ENCODE data around the gene EPB41L1.

EPB41L1 gene

DNA sequence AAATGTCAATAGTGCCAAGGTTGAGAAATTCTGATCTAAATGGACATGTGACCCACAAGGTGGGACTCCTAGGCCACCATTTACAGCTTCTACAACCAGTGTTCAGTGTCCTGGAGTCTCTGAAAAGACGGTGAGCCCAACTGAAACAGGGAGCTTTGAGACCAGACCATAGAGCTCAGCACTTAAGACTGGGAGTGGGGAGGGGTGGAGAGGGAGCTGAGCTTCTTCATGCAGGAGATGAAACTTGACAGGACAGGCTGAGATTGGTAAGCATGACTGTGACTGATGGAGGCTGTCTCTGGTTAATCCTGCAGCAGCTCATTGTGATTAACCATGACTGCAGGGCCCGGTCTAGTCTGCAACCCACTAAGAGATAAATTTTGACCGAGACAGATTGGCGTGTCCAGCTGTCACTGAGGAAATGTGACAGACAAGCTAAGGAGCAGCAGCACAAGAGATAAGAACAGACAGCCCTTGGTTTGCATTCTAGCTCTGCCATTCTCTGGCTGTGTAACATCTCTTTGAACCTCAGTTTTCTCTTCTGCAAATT is 80.3 kb downstream of the EPB41L1 start:
- DNase-seq: no peak

GRCh38 chr20:36235892-36236785 is 81.6 kb downstream of the EPB41L1 start, which contains the start of gene AAR2:
TSS of gene AAR2 (plus strand) at chr20:36236478. CDS start at chr20:36239869, 3,391 bp downstream.
- peak; percentile 59 for DNase-seq

GRCh38 chr20:36236786-36237121 is 82.2 kb downstream of the EPB41L1 start:
- no peak for DNase-seq

DNA sequence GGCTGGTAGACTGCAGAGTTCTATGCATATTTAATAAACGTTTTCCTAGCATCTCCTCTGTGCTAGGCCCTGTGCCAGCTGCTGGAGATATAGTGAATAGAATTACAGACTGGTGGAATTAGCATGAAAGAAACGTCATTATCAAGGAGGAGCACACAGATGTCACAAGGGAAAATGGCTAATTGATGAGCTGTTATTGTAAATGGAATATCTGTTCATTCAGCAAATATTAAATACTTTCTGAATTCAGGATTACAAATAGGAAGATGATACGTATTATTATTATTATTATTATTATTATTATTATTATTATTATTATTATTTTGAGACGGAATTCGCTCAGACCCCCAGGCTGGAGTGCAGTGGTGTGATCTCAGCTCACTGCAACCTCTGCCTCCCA is 82.9 kb downstream of the EPB41L1 start:
- no peak for DNase-seq

DNA sequence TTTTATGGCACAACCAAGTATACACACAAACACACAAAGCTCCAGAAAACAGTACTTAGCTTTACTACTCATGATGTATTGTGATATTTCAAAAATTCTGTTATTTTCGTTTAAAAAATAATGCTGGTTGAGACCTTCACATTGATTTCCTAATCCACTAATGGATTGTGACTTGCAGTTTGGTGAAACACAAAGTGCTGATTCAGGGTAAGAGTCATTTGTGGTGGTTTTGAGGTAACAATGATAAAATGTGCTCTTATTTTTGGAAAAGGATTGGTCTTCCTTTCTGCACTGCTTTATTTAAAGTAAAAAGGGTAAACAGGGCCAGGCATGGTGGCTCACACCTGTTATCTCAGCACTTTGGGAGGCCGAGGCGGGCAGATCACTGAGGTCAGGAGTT is 83.6 kb downstream of the EPB41L1 start:
- DNase-seq: no peak

- DNase-seq: no peak
Observed at GRCh38 chr20:36238760-36239159, 84.2 kb downstream of the EPB41L1 start.

GRCh38 chr20:36240076-36240475 is 85.5 kb downstream of the EPB41L1 start:
- DNase-seq: no peak

DNA sequence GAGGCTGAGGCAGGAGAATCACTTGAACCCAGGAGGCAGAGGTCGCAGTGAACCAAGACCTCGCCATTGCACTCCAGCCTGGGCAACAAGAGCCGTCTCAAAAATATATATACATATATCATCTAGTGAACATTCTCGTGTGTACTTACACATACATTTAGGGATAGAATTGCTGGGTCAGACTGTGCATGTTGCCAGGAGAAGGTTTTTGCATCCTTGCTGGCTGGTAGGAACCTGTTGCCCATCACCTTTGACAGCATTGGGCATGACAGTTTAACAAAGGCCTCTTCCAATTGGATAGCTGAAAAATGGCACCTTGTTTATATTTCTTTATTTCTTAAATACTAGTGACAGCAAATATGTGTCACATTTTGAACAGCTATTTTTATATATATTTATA is 87.1 kb downstream of the EPB41L1 start:
- no peak for DNase-seq

- no peak for DNase-seq
Observed at GRCh38 chr20:36243726-36244125, 89.2 kb downstream of the EPB41L1 start.

DNA sequence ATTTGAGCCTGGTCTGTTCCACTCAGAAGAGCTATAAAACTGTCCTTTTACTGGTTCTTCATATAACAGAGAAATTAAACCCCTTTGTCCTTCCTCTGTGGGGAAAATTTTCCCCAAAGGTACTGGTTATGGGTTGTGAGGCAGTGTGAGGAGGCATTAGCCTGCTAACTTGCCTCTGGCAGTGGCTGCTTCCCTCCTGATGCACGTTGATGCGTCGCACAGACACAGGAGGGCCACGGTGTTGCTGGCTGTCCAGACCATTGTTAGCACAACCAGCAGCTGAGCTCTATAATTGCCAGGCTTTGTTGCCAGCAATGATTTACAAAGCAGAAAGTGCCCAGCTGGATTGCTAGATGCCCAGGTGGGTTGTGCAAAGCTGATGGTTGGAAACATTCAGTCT is 91.9 kb downstream of the EPB41L1 start:
- DNase-seq: no peak

- DNase-seq: no peak
Observed at GRCh38 chr20:36248836-36249235, 94.3 kb downstream of the EPB41L1 start.

DNA sequence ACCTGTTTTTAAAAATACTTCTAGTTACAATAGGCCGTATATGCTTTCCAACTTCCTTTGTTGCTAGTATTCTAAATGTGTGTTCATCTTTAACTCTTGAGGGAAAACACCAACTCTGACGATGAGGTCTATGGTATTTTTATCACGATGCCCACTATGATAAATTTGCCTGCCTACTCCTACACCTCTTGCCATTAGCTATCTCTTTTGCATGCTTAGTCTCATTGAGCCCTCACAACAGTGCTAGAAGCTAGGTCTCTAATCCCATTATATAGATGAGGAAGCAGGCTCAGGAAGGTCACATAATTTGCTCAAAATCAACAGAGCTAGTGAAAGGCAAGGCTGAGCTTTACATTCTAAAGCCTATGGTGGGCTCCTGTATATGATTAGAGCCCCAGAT is 94.9 kb downstream of the EPB41L1 start:
- no peak for DNase-seq

DNA sequence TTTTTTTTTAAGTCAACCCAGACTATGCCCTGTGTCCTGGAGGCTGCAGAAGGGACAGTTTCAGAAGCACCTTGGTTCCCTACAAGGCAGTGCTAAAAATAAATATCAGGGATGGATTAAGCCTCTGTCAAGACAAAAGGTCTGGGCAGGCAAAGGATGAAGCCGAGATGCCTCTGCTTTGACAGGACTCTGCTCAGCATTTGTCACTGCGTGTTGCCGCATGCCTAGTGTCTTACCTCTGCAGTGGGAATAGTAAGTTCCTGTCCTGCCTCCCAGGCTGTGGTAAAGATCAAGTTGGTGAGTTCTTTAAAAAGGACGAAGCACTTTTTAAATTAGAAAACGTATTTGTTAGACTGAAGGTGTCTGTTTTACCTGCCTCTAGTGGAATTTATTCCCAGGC is 96.9 kb downstream of the EPB41L1 start:
- no peak for DNase-seq

DNA sequence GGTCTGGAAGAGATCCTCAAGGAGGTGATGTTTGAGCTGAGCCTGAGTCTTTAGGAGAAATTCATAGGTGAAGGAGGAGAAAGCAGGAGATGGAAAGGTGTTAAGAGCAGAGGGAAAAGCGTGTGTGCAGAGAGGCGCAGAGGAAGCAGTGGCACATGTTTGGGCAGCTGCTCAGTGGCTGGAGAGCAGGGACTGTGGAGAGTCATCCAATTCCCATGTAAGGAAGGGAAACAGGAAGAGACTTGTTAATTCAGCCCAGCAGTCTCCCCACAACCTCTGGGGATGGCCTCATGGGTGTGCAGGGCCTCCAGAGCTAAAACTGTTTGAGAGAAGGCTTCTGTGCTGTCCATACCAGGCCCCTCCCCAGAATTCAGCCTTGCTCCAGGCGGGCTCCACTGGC is 98.0 kb downstream of the EPB41L1 start:
- DNase-seq: no peak

DNA sequence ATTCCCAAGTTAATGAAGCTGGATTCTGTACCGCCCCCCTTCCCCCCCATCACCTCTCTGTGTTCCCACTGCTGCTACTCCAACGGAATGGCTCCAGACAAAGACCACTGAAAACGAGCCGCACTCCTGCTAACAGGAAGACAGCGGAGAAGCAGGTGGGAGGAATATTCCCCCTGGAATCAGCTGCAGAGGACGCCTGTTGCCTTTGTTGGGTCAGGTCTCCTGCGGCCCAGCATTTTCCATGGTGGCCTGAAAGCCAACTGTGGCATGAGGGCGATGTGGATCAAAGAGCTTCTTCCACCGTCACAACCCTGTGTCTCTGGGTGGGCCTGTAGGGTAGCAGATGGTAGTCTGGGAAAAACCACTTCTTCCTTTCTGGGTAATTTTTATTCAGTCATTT is 98.5 kb downstream of the EPB41L1 start:
- DNase-seq: no peak

DNA sequence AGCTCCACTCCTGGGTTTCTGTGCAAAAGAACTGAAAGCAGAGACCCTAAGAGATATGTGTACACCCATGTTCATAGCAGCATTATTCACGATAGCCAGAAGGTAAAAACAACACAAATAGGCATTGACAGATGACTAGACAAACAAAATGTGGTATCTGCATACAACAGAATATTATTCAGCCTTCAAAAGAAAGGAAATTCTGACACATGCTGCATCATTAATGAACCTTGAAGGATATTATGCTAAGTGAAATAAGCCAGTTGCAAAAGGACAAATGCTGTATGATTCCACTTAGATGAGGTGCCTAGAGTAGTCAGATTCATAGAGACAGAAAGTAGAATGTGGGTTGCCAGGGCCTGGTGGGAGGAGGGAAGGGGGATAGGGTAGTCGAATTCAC is 99.5 kb downstream of the EPB41L1 start:
- DNase-seq: no peak

DNA sequence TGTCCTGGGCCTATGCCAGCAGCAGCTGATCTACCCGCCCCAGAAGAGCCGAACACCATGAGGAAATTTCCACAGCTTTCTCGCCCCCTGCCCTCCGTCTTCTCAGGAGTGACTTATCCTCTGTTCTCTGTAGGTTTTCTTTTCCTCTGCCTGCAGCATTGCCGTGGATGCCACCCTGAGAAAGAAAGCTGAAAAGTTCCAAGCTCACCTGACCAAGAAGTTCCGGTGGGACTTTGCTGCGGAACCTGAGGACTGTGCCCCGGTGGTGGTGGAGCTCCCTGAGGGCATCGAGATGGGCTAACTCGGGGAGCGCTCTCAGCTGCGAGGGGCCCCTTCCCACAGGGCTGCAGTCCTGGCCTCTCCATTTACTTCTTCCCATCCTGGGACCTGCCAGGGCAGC is 100.9 kb downstream of the EPB41L1 start:
- no peak for DNase-seq

DNA sequence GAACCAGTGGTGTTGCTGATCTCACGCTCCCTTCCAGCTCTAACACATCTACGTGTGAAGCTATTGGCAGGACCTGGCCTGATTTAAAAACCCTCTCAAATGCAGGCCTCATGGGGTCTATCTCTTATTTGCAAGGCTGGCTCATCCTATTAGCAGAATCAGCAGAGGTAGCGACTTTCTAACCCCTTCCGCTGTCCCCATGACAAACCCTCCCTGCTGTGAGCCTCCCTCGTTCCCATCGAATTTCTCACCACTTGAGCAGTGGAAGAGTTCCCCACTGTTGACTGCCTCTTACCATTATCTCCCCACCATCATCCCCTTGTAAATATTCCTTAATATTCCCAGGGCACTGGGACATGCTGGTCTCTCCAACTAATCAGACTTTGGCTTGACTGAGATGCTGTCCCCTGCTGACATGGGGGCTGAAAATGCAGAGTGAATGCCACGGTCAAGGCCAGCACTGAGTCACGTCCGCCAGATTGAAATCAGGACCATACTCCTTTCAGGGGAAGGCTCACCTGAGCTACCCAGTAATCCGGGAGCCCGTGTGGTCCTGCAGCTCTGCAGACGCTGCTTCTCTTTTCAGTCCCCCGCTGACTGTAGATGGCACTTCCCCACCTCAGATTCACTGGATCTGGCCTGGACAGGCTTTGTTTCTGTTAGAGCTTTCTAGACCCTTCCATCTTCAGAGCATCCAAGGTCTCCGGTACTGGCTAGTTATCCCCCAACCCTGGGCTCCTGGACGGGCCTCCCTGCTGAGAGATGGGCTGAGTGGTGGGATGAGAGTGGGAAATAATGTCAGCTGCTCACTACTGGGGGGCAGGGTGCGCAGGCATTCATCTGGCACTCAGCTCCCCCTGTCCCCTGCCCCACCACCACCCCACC is 104.9 kb downstream of the EPB41L1 start:
- DNase-seq: no peak

- DNase-seq: no peak
Observed at GRCh38 chr20:36260316-36260715, 105.8 kb downstream of the EPB41L1 start.

DNA sequence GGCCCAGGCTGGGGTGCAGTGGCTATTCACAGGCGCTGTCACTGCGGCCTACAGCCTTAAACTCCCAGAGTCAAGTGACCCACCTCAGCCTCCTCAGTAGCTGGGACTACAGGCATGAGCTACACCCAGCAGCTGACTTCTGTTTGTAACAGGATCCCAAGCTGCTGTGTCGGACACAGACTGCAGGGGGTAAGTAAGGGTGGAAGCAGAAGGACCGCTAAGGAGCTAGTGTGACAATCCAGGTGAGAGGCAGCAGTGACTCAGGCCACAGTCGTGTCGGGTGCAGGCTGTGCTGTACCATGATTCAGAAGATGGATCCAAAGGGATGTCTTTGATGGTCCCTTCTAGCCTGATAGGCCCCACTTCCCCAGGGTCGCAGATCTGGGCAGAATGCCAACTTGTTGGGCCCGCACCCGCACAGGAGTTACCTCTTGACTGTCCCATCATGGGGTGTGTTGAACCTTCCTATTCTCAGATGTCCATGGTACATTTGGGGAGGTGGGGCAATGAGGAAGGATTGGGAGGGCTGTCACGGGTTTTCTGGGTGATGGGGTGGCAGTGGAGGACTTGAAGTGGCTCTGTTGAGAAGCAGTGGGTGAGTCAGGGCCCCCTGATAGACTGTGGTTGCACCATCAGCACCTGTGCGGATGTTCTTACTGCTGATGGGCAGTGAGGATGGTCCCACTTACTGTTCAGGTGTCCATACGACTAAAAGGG is 107.0 kb downstream of the EPB41L1 start:
- DNase-seq: no peak

DNA sequence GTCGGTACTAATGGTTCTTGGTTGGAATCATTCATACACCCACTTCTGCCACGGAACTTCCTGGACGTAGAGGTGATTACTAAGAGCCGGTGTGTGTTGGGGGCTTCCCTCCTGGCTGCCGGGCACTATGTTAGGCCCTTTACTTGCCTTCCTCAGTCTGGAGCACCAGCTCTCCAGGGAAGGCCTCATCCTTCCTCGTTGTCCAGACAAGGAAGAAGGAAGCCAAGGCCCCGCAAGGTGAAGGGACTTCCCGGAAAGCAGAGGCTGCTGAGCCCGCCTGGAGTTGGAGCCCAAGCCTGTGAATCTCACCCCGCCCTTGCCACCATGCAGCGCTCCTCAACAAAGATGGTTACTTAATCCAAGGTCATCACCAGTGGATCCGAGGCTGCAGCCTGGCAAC is 107.9 kb downstream of the EPB41L1 start:
- DNase-seq: no peak

DNA sequence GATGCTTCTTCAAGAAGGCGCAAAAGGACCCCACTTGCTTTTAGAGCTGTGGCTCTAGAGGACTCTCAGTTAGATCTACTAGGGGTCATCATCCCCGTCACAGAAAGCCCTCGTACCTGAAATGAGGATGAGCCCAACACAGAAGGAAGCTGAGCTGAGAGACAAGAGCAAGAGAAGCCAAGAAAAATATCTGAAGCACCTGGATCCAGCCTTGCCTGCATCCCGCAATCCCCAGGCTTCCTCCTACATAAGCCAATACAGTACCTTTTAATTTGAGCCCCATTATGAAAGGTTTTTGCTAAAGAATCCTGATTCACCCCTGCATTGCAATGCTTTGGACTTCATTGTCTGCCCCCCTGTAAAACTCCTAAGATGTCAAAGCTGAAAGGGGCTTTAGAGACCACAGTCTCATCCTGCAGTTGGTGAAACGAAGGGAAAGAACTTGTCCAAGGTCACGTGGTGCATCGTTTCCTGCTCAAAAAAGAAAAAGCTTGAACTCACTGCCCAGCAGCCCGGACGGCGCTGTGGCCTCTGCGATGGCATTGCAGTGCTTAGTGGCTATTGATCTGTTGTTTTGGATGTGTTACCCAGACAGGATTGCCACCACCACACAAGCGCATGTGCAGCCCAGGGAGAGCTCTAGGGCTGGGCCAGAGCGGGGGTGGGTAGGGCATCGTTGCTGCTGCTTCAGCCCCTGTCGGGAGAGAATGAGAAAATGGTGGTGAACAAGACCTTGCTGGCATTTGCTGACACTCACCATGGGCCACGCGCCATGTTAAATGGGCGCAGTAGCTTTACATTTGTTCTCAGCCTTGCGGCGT is 110.1 kb downstream of the EPB41L1 start:
- no peak for DNase-seq
